GM20431 (cell line): Measurements from ENCODE around the gene PDIA5.

Source experiments
- in situ Hi-C: fragments of 300-500 bp; cut with MseI, MboI; formaldehyde crosslinking; loops from one replicate; pipeline ENCODE4 v1.15.0; 2020; ENCODE audit warnings: low sequenced_read_pairs; ENCODE audit not compliant: unreplicated experiment

The PDIA5 gene

GRCh38 chr3:123068601-123069381, 2.0 kb downstream of the PDIA5 start:
- in situ Hi-C loops: no loop called here

GRCh38 chr3:123070510-123070909, 3.7 kb downstream of the PDIA5 start:
- in situ Hi-C loops: no loop called here

GRCh38 chr3:123071146-123071545, 4.3 kb downstream of the PDIA5 start:
- in situ Hi-C loops: no loop called here

DNA sequence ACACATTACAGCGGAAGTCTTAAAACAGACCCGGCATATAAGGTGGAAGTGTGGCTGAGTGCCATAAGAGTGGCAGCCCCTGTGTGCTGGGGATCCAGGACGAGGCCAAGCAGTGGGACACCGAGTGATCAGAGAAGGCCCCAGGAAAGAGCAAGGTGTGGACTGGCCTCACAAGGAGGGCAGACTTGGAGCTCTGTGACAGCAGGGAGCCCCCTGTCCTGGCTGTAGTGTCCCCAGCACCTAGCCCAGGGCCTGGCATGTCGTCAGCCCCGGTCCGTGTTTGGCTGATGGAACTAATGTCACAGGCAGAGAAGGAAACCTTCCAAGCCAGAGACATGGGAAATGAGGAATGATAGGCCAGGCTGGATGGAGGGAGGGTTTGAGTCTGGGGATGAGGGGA, 4.8 kb downstream of the PDIA5 start:
- in situ Hi-C loops: no loop called here

DNA sequence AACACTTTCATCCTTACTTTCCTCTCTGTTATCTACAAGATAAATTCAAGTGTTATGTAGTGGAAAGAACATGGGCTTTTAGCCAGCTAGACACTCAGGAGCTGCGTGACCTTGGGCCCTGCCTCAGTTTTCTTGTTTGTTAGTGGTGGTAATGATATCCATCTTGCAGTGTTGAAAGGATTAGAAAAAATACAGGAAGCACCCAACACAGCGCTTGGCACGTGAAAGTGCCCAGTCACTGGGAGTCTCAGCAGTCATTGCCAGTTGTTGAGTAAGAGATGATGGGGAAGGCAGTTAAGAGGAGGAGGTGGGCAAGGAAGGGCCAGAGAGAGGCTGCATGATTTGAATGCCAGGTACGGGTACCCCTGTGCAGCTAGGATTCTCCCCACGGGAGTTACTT, 5.3 kb downstream of the PDIA5 start:
- in situ Hi-C loops: no loop called here

GRCh38 chr3:123072564-123072963, 5.7 kb downstream of the PDIA5 start:
- in situ Hi-C loops: no loop called here

DNA sequence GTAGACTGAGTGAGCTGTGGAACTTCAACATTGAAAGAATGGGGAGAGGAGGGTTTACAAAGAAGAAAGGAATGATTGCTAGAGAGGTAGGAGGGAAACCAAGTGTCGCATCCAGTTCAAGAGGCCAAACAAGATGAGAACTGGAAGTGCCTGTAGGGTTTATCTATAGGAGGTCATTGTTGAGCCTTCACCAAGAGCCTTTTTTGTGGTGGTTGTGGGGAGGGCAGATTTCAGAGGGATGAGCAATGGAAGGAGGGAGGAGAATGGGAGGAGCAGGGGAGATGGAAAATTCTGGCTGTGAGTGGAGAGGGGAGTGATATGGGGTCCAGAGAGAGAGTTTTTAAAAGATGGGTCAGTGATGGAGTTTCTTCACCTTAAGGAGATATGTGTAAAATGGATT, 8.5 kb downstream of the PDIA5 start:
- in situ Hi-C loops: no loop called here

GRCh38 chr3:123076112-123076495, 9.3 kb downstream of the PDIA5 start:
- in situ Hi-C loops: no loop called here

DNA sequence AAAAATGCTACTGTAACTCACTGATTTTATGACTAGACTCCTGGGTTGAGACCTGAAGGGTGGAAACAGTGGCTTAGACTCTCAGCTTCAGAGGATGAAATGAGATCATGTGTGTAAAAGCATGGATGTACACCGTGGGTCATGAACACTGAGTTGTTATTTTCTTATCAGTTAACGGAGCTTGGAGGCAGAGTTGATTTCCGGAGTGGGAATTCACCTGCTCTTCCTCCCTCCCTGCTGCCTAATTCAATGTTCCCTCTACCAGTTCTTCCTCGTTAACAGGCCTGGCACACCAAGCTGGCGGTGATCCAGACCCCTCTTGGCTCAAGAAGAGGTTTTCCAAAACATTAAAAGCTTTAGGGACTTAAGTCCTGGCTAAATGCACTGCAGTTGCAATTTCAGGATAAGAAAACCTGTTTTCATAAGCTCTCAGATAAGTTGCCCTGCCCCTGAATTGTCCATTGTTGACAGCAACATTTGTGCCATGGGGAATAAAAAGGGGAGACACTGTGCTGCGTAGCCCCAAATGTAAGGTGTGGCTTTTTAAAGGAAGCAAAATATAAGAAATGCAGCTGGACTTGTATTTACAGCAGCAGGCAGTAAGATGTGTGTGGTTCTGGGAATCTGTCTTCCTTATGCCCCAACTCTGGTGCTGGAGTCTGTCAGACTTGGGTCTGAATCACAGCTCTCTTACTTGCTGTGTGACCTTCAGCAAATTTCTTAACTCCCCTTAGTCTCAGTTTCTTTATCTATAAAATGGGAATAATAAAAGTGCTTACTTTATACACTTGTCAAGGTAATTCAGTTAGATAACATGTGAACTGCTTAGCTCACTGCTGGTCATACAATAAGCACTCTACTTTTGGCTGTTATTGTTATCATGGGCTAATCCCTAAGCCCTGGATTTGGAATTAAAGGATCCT, 9.9 kb downstream of the PDIA5 start:
- in situ Hi-C loops: no loop called here

- in situ Hi-C loops: no loop called here
These were observed 11.3 kb downstream of the PDIA5 start for GRCh38 chr3:123078101-123078500.

- in situ Hi-C loops: no loop called here
These were observed 14.2 kb downstream of the PDIA5 start for GRCh38 chr3:123080864-123081562.

DNA sequence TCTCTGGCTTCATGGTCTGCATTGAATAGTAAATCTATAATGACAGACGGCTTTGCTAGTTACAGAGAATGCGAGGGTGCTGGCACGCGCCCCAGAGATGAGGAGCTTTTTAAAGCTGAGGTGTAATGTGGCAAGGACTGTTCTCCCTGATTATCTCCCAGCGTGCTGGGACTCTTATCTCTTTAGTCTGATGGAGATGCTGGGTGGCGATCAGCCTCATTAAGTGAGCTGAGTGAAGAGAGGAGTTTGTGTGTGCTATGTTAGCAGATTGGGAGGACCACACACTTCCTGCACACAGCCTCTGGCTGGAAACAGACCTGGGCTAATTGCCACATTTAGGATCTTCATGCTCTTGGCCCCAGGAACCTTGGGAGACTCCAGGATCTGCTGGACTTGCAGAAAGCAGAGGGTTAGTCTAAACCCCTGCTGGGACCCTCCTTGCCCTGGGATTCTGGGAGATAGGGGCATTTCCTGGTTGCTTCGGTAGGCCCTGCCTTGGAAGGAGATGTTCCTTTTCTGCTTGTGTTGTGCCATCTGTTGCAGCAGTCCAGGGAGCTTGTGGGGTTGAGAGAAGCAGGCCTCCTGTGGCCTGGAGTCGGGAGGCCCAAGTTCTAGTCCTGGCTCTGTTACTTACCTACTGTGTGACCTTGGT, 15.0 kb downstream of the PDIA5 start:
- in situ Hi-C loops: no loop called here

DNA sequence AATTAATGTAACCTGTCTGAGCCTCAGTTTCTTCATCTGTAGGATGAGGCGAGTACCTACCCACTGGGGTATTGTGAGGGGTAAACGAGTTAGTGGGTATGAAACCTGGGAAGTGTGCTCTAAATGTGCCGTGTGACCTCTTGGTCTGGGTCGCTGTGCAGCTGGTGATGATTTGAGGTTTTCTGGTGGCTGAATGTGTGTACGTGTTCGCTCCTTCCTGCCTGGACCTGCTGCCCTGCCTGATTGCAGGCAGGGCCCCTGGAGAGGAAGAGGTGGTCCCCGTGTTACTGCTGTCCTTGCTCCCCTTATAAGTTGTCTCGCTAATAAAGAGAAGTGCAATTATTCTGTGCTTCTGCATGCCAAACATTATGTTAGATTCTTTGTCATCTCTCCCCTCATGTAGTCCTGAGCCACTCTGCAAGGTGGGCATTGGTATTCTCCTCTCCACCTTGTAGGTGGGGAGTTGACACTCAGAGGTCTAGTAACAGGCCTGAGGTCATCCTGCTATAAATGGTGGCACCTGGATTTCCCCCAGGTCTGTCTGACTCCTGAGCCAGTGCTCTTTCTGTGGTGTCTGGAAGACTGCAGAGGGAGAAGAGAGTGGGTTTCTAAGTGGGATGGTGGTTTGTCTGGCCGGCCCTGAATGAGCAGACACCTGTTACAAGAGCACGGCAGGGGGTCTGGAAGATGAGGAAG, 15.7 kb downstream of the PDIA5 start:
- in situ Hi-C loops: no loop called here

DNA sequence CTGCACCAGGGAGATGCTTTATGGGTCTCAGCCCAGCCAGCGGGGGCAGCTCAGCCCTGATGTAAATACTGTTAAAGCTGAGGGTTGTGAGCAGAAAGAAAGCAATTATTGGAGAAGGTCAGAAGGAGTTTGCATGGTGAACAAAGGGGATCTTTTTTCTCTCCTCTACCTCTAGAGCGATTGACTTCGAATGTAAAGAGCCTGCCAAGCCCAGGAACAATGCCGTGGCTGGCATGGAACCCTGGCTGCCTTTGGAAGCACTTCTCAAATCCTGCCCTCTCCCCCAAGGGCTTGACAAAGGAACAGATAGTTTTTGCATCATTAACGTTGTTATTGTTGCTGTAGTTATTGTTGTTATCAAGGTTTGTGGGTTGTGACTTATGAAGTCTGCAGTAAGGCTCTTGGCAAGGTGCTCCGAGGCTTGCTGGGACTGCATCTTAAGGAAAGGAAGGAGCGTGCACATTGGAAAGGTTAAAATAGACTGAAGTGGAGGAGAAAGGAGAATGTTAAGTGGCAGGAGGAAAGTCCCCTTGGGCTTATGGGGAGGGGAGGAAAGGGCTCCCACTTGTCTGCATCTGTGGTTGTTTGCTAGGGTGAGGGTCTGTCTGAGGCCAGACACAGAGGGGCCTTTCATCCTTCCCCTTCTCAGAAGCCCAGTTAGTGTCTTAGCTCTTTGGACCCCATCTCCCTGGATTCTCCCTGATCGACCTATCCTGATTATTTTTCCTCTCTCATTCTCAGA, 16.7 kb downstream of the PDIA5 start:
- in situ Hi-C loops: no loop called here

DNA sequence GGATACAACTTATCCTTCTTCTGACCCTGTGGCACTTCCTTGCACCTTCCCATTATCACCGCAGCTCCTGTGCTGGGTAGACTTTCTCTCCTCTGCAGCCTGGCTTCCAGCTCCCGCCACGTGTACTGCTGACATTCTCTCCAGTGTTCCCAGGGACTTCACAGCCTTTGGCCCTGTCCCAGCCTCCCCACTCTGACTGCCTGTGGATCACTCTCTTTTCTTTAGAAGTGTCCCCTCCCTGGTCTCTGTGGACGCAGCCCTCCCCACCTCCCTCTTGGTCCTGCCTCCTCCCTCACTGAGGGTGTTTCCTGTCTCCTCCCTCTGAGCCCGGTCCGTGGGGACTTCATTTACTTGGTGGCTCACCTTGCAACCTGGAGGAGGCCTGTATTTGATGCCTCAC, 17.4 kb downstream of the PDIA5 start:
- in situ Hi-C loops: no loop called here

DNA sequence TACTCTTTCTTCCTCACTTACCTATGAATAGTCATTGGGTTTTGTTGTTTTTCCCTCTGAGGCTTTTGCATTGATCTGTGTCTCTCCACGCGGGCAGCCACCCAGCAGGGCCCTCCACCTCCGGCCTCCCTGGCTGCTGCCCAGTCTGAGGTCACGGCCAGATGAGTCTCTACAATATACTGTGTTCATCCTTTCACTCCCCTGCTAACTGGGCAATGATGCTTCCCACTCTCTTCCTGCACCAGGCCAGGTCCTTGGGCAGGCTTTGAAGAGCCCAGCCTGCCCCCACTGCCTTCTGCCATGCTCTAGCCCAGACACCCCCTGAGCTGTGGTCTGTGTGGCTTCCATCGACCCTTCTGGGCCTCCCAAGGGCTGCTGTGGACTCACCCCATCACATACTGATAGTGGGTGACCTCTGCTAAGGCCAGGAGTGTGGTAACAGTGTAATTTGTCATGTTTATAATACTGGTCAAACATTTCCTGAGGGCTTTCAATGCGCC, 18.0 kb downstream of the PDIA5 start:
- in situ Hi-C loops: no loop called here

- in situ Hi-C loops: no loop called here
These were observed 18.6 kb downstream of the PDIA5 start for GRCh38 chr3:123085293-123085931.

- in situ Hi-C loops: no loop called here
These were observed 19.3 kb downstream of the PDIA5 start for GRCh38 chr3:123085932-123086627.
